HepG2 (cell line): ENCODE measurements around the gene BUB1B. TPM values are rescaled to one million over a fixed set of nuclear protein-coding genes. Genes with fewer than 3 reads are reported as not detected.

ENCODE experiments used
- CAMTA2 ChIP-seq: sonication (generic); formaldehyde crosslinking; IDR thresholded peaks from 2 replicates; pipeline ENCODE4 v1.4.0; 2020; ENCODE audit warnings: mild to moderate bottlenecking, missing genetic modification reagents, borderline replicate concordance
- DDIT3 ChIP-seq: sonication (generic); formaldehyde crosslinking; IDR thresholded peaks from 2 replicates; pipeline ENCODE4 v1.4.0; 2020; ENCODE audit warnings: mild to moderate bottlenecking, missing genetic modification reagents
- GABPB1 ChIP-seq: IDR thresholded peaks from 2 replicates; pipeline ENCODE4 v1.6.1; 2016; ENCODE audit warnings: mild to moderate bottlenecking, missing genetic modification reagents, moderate library complexity, missing compliant biosample characterization
- GTF3A ChIP-seq: sonication (generic); formaldehyde crosslinking; conservative IDR thresholded peaks from 2 replicates; pipeline ENCODE4 v1.4.0; 2020; ENCODE audit warnings: mild to moderate bottlenecking, missing genetic modification reagents
- HDAC6 ChIP-seq: fragments of 200-600 bp; sonication (generic); IDR thresholded peaks from 2 replicates; pipeline ENCODE4 v1.7.0; 2017; ENCODE audit warnings: mild to moderate bottlenecking, antibody characterized with exemption, low read length, low read depth
- HIC2 ChIP-seq: sonication (generic); formaldehyde crosslinking; IDR thresholded peaks from 2 replicates; pipeline ENCODE4 v1.9.0; 2022; ENCODE audit warnings: low read depth, missing genetic modification reagents
- NCOA1 ChIP-seq: sonication (generic); formaldehyde crosslinking; IDR thresholded peaks from 2 replicates; pipeline ENCODE4 v1.9.0; 2021; ENCODE audit warnings: missing genetic modification reagents
- PAX8 ChIP-seq: sonication (generic); formaldehyde crosslinking; IDR thresholded peaks from 2 replicates; pipeline ENCODE4 v1.8.0; 2022; ENCODE audit warnings: mild to moderate bottlenecking, missing genetic modification reagents, borderline replicate concordance
- PAXIP1 ChIP-seq: sonication (generic); formaldehyde crosslinking; conservative IDR thresholded peaks from 2 replicates; pipeline ENCODE4 v1.4.0; 2020; ENCODE audit warnings: mild to moderate bottlenecking, missing genetic modification reagents, moderate library complexity
- RBAK ChIP-seq: sonication (generic); formaldehyde crosslinking; IDR thresholded peaks from 2 replicates; pipeline ENCODE4 v1.5.1; 2020; ENCODE audit warnings: mild to moderate bottlenecking, missing genetic modification reagents
- RBM22 ChIP-seq: fragments of 200-400 bp; formaldehyde crosslinking; optimal IDR thresholded peaks from 2 replicates; pipeline ENCODE3; 2017; ENCODE audit warnings: mild to moderate bottlenecking, low read length, moderate library complexity
- RFX3 ChIP-seq: IDR thresholded peaks from 2 replicates; pipeline ENCODE4 v1.6.1; 2016; ENCODE audit warnings: missing biosample characterization, missing genetic modification reagents
- SAP130 ChIP-seq: IDR thresholded peaks from 2 replicates; pipeline ENCODE4 v1.6.1; 2016; ENCODE audit warnings: low read depth
- SP5 ChIP-seq: IDR thresholded peaks from 2 replicates; pipeline ENCODE4 v1.6.1; 2016; ENCODE audit warnings: low read depth, borderline replicate concordance
- STAG1 ChIP-seq: sonication (generic); formaldehyde crosslinking; IDR thresholded peaks from 2 replicates; pipeline ENCODE4 v1.4.0; 2020; ENCODE audit warnings: missing genetic modification reagents
- TAF15 ChIP-seq: fragments of 200-400 bp; formaldehyde crosslinking; IDR thresholded peaks from one replicate; pipeline ENCODE4 v1.6.1; 2018; ENCODE audit warnings: mild to moderate bottlenecking, low read depth, low read length; ENCODE audit not compliant: poor library complexity, severe bottlenecking
- ZNF234 ChIP-seq: sonication (generic); formaldehyde crosslinking; conservative IDR thresholded peaks from 2 replicates; pipeline ENCODE4 v1.5.1; 2020; ENCODE audit warnings: mild to moderate bottlenecking, missing genetic modification reagents
- ZNF335 ChIP-seq: sonication (generic); formaldehyde crosslinking; IDR thresholded peaks from 2 replicates; pipeline ENCODE4 v1.4.0; 2020; ENCODE audit warnings: missing genetic modification reagents
- ZNF367 ChIP-seq: sonication (generic); formaldehyde crosslinking; IDR thresholded peaks from 2 replicates; pipeline ENCODE4 v1.4.0; 2020; ENCODE audit warnings: missing genetic modification reagents, borderline replicate concordance
- ZNF570 ChIP-seq: sonication (generic); formaldehyde crosslinking; IDR thresholded peaks from 2 replicates; pipeline ENCODE4 v1.4.0; 2020; ENCODE audit warnings: mild to moderate bottlenecking, missing genetic modification reagents, borderline replicate concordance
- ZSCAN25 ChIP-seq: sonication (generic); formaldehyde crosslinking; IDR thresholded peaks from 2 replicates; pipeline ENCODE4 v1.8.0; 2022; ENCODE audit warnings: mild to moderate bottlenecking, missing genetic modification reagents
- polyA plus RNA-seq, 8 experiments: library from polyadenylated mRNA; depleted of rRNA in 3 of 8; stranded (reverse) in 7 of 8; unstranded in 1 of 8; fragments of >200 nt; fragmentation: Illumina TruSeq in 4 of 8; extraction: Trizol in 4 of 8; gene quantifications; 2 replicates each; pipeline versions ENCODE4 v1.2.1 to v1.2.3, GENCODE V29; 2011 to 2016; ENCODE audit warnings: low read depth in 4 of 8, missing spikeins in 1 of 8, mixed read lengths in 1 of 8; ENCODE audit not compliant: insufficient read depth in 1 of 8
- total RNA-seq, 5 experiments: library from RNA; depleted of rRNA; stranded (reverse); fragments of >200 nt; fragmentation: Illumina TruSeq; extraction: Trizol; gene quantifications; 2 replicates each; pipeline ENCODE4 v1.2.3, GENCODE V29; 2016; ENCODE audit warnings: low read depth in 1 of 5
- TF ChIP-seq, protein P1 (sequence below): sonication (generic); formaldehyde crosslinking; IDR thresholded peaks from 2 replicates; pipeline ENCODE4 v1.5.1; 2020; ENCODE audit warnings: missing genetic modification reagents, mild to moderate bottlenecking, borderline replicate concordance
- TF ChIP-seq, protein P2 (sequence below): sonication (generic); formaldehyde crosslinking; IDR thresholded peaks from 2 replicates; pipeline ENCODE4 v1.5.1; 2020; ENCODE audit warnings: missing genetic modification reagents, mild to moderate bottlenecking, borderline replicate concordance

The BUB1B gene
- total and polyA plus RNA-seq, 2 of the 13 experiments (the other 11 are each of a cell fraction or from before 2014, with no cell fraction given), result 26.2 to 63.5 TPM

GRCh38 chr15:40115670-40116093 lies 45.2 kb upstream of the BUB1B start (continued):
- no peak for TF ChIP-seq HDAC6
- no peak for TF ChIP-seq SP5
- peak; percentile 32; the same call in 1 of the 2 replicates for TF ChIP-seq PAXIP1
- TF ChIP-seq RBM22, result no peak
- no peak for TF ChIP-seq TAF15
- peak; percentile 70 for TF ChIP-seq GABPB1 (CRISPR knock-in tag)
- TF ChIP-seq ZNF234 (CRISPR knock-in tag), result no peak
- TF ChIP-seq DDIT3 (CRISPR knock-in tag), result no peak
- TF ChIP-seq GTF3A, result no peak
- TF ChIP-seq ZNF570 (CRISPR knock-in tag), result no peak
- TF ChIP-seq SAP130 (CRISPR knock-in tag), result peak; percentile 59
- TF ChIP-seq PAX8, result no peak
- TF ChIP-seq NCOA1, result no peak
- TF ChIP-seq, protein P1, sequence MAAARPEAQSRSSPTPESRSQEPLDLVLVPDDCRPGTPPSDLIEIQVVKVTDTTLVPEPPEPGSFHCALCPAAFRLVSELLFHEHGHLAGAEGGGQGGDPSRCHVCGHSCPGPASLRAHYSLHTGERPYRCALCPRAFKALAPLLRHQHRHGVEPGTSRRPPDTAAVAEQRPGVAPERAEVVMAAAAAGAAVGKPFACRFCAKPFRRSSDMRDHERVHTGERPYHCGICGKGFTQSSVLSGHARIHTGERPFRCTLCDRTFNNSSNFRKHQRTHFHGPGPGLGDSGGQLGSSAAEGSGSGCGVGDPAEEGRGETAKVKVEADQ (CRISPR knock-in tag), result no peak
- 0 out of 2 replicates have a peak, but pooled peaks have one; percentile 49 for TF ChIP-seq ZNF335 (CRISPR knock-in tag)
- TF ChIP-seq RFX3 (CRISPR knock-in tag), result no peak
- TF ChIP-seq HIC2, result 0 out of 2 replicates have a peak, but pooled peaks have one; percentile 41
- no peak for TF ChIP-seq ZNF367 (CRISPR knock-in tag)
- TF ChIP-seq STAG1 (CRISPR knock-in tag), result peak; percentile 29; the same call in 1 of the 2 replicates
- no peak for TF ChIP-seq ZSCAN25 (CRISPR knock-in tag)
- TF ChIP-seq CAMTA2 (CRISPR knock-in tag), result no peak
- TF ChIP-seq RBAK (CRISPR knock-in tag), result peak; percentile 46; the same call in 1 of the 2 replicates
- TF ChIP-seq, protein P2, sequence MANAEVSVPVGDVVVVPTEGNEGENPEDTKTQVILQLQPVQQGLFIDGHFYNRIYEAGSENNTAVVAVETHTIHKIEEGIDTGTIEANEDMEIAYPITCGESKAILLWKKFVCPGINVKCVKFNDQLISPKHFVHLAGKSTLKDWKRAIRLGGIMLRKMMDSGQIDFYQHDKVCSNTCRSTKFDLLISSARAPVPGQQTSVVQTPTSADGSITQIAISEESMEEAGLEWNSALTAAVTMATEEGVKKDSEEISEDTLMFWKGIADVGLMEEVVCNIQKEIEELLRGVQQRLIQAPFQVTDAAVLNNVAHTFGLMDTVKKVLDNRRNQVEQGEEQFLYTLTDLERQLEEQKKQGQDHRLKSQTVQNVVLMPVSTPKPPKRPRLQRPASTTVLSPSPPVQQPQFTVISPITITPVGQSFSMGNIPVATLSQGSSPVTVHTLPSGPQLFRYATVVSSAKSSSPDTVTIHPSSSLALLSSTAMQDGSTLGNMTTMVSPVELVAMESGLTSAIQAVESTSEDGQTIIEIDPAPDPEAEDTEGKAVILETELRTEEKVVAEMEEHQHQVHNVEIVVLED, result no peak; the same call in 1 of the 2 replicates
